Astrocyte (in vitro differentiated cells and primary cell): ENCODE results near the gene RPL18. TPM values are rescaled to one million over a fixed set of nuclear protein-coding genes. Genes with fewer than 3 reads are reported as not detected.
"Not testable (repeated sequence)": the region's sequence is repeated elsewhere in the genome, so short reads cannot be mapped to it uniquely, and the experiment has no call there.

Source experiments
- DNase-seq: peaks from one replicate; pipeline ENCODE4 v3.0.0-alpha.2; 2010; ENCODE audit warnings: low read depth
- FAIRE-seq: peaks from 2 replicates; lab custom pipeline; 2011; peaks lifted over from hg19 to GRCh38; lab: Jason Lieb, UNC
- H2AFZ ChIP-seq: 2 replicates; pipeline ENCODE4 v1.6.0; 2012; ENCODE audit warnings: low read depth, low read length, inconsistent platforms
- H3K27ac ChIP-seq: 2 replicates; pipeline ENCODE4 v1.5.1; 2011; ENCODE audit warnings: low read depth, low read length, inconsistent platforms
- H3K27me3 ChIP-seq: 2 replicates; pipeline ENCODE4 v1.6.0; 2011; ENCODE audit warnings: low read length, inconsistent platforms; ENCODE audit not compliant: insufficient read depth
- H3K36me3 ChIP-seq: 2 replicates; pipeline ENCODE4 v1.5.1; 2011; ENCODE audit warnings: low read length, inconsistent platforms; ENCODE audit not compliant: insufficient read depth
- H3K4me1 ChIP-seq: 2 replicates; pipeline ENCODE4 v1.5.1; 2011; ENCODE audit warnings: low read length, inconsistent platforms; ENCODE audit not compliant: insufficient read depth
- H3K4me2 ChIP-seq: 2 replicates; pipeline ENCODE4 v1.6.0; 2012; ENCODE audit warnings: low read length, inconsistent platforms
- H3K4me3 ChIP-seq: 2 replicates; pipeline ENCODE4 v1.5.1; 2011; ENCODE audit warnings: low read depth, mild to moderate bottlenecking, low read length, inconsistent platforms; ENCODE audit not compliant: insufficient read depth
- H3K79me2 ChIP-seq: 2 replicates; pipeline ENCODE4 v1.6.0; 2012; ENCODE audit warnings: mild to moderate bottlenecking, low read length, inconsistent platforms; ENCODE audit not compliant: insufficient read depth
- H3K9ac ChIP-seq: 2 replicates; pipeline ENCODE4 v1.6.0; 2012; ENCODE audit warnings: mild to moderate bottlenecking, low read length, inconsistent platforms
- H3K9me3 ChIP-seq: 2 replicates; pipeline ENCODE4 v1.5.1; 2012; ENCODE audit warnings: low read depth, mild to moderate bottlenecking, low read length, inconsistent platforms; ENCODE audit not compliant: insufficient read depth
- H4K20me1 ChIP-seq: 2 replicates; pipeline ENCODE4 v1.6.0; 2012; ENCODE audit warnings: low read length, inconsistent platforms; ENCODE audit not compliant: insufficient read depth
- H3K27ac Mint-ChIP-seq: one replicate; pipeline ENCODE4 v1.8.0; 2021; ENCODE audit warnings: mild to moderate bottlenecking, mixed read lengths; ENCODE audit not compliant: unreplicated experiment
- H3K27me3 Mint-ChIP-seq: one replicate; pipeline ENCODE4 v1.8.0; 2021; ENCODE audit warnings: low read depth, mixed read lengths; ENCODE audit not compliant: unreplicated experiment
- H3K36me3 Mint-ChIP-seq: one replicate; pipeline ENCODE4 v1.8.0; 2021; ENCODE audit warnings: low read depth, mixed read lengths; ENCODE audit not compliant: unreplicated experiment
- H3K4me1 Mint-ChIP-seq: one replicate; pipeline ENCODE4 v1.8.0; 2021; ENCODE audit warnings: low read depth, mixed read lengths; ENCODE audit not compliant: unreplicated experiment
- H3K4me3 Mint-ChIP-seq: one replicate; pipeline ENCODE4 v1.8.0; 2021; ENCODE audit warnings: mild to moderate bottlenecking, moderate library complexity, mixed read lengths; ENCODE audit not compliant: unreplicated experiment
- H3K9me3 Mint-ChIP-seq: one replicate; pipeline ENCODE4 v1.8.0; 2021; ENCODE audit warnings: mild to moderate bottlenecking, mixed read lengths; ENCODE audit not compliant: unreplicated experiment
- EZH2 ChIP-seq: IDR thresholded peaks from 2 replicates; pipeline ENCODE4 v1.6.1; 2012; ENCODE audit warnings: mild to moderate bottlenecking, low read length, inconsistent platforms; ENCODE audit not compliant: insufficient read depth
- total RNA-seq: library from RNA; stranded (reverse); gene quantifications from 2 replicates; pipeline ENCODE4 v1.2.1, GENCODE V29; 2021
- TF ChIP-seq, protein P1 (sequence below): IDR thresholded peaks from 2 replicates; pipeline ENCODE4 v1.5.1; 2011; ENCODE audit warnings: low read depth, mild to moderate bottlenecking, inconsistent platforms, low read length, moderate library complexity; ENCODE audit not compliant: insufficient read depth

The RPL18 gene
- total RNA-seq, 1 donor from 2014 or later: 1,102 TPM

- DNase-seq: peak; percentile 31
- no peaks in the 10 kb centered on the region for H3K79me2 ChIP-seq
- no peak for FAIRE-seq
- no peak overlapping the region for H3K9ac ChIP-seq
- Mint-ChIP-seq H3K27ac (peak overlapping the region; percentile 47), H3K27me3 (peaks cover 4% of the 10 kb centered on the region), H3K4me1 (peaks cover 1% of the 10 kb centered on the region), H3K9me3 (no peaks in the 10 kb centered on the region), H3K36me3 (no peaks in the 10 kb centered on the region), H3K4me3 (no peak overlapping the region)
- peaks cover under 1% of the 10 kb centered on the region for H3K4me1 ChIP-seq
- H3K36me3 ChIP-seq: no peaks in the 10 kb centered on the region
- H3K27ac ChIP-seq: no peak overlapping the region
- no peak overlapping the region for H2AFZ ChIP-seq
- H3K9me3 ChIP-seq: no peaks in the 10 kb centered on the region
- no peak overlapping the region for H3K4me2 ChIP-seq
- no peak for TF ChIP-seq EZH2
- TF ChIP-seq, protein P1, sequence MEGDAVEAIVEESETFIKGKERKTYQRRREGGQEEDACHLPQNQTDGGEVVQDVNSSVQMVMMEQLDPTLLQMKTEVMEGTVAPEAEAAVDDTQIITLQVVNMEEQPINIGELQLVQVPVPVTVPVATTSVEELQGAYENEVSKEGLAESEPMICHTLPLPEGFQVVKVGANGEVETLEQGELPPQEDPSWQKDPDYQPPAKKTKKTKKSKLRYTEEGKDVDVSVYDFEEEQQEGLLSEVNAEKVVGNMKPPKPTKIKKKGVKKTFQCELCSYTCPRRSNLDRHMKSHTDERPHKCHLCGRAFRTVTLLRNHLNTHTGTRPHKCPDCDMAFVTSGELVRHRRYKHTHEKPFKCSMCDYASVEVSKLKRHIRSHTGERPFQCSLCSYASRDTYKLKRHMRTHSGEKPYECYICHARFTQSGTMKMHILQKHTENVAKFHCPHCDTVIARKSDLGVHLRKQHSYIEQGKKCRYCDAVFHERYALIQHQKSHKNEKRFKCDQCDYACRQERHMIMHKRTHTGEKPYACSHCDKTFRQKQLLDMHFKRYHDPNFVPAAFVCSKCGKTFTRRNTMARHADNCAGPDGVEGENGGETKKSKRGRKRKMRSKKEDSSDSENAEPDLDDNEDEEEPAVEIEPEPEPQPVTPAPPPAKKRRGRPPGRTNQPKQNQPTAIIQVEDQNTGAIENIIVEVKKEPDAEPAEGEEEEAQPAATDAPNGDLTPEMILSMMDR: no peak
- no peak overlapping the region for H3K4me3 ChIP-seq
- H3K27me3 ChIP-seq: no peaks in the 10 kb centered on the region
- H4K20me1 ChIP-seq: no peaks in the 10 kb centered on the region
Observed at GRCh38 chr19:48578891-48579290, 40.1 kb downstream of the RPL18 start.

GRCh38 chr19:48577908-48578307 is 41.1 kb downstream of the RPL18 start:
- H3K4me3 ChIP-seq, H3K27ac Mint-ChIP-seq, H3K9me3 Mint-ChIP-seq, H3K9me3 ChIP-seq, H3K79me2 ChIP-seq, H4K20me1 ChIP-seq, H3K4me1 Mint-ChIP-seq, H3K27me3 ChIP-seq, H3K27ac ChIP-seq, DNase-seq, H3K4me3 Mint-ChIP-seq, H3K4me2 ChIP-seq, H3K27me3 Mint-ChIP-seq, H3K4me1 ChIP-seq, H3K9ac ChIP-seq, H3K36me3 Mint-ChIP-seq, H2AFZ ChIP-seq, H3K36me3 ChIP-seq, FAIRE-seq: not testable (repeated sequence)

DNA sequence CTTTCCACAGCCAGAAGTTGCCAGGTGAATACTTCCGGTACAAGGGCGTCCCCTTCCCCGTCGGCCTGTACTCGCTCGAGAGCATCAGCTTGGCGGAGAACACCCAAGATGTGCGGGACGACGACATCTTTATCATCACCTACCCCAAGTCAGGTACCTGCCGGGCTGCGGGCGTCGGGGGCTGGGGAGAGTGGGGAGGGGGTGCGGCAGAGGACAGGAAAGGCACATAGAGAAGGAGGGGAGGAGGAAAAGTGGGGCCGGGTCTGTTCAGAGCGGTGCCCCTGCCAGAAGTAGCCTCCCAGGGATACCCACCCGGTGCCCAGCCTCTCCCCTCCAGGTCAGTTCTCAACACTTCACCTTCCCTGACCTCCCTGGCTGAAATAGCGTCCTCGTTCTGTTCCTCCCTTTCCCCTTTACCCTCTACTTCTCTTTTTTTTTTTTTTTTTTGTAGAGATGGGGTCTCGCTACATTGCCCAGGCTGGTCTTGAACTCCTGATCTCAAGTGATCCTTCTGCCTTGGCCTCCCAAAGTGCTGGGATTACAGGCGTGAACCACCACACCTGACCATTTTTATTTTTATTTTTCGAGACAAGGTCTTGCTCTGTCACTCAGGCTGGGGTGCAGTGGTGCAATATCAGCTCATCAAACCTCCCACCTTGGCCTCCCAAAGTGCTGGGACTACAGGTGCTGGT is 42.9 kb downstream of the RPL18 start:
- Histone ChIP-seq H3K79me2 (no peaks in the 10 kb centered on the region), H4K20me1 (no peaks in the 10 kb centered on the region), H3K9me3 (no peaks in the 10 kb centered on the region), H3K4me3 (no peak overlapping the region), H3K4me2 (no peak overlapping the region), H3K27me3 (no peaks in the 10 kb centered on the region), H3K4me1 (no peaks in the 10 kb centered on the region), H3K36me3 (no peaks in the 10 kb centered on the region), H3K9ac (no peak overlapping the region), H3K27ac (no peak overlapping the region), H2AFZ (no peak overlapping the region)
- H3K4me1 Mint-ChIP-seq: peaks cover 1% of the 10 kb centered on the region
- no peaks in the 10 kb centered on the region for H3K9me3 Mint-ChIP-seq
- peaks cover 3% of the 10 kb centered on the region for H3K27me3 Mint-ChIP-seq
- TF ChIP-seq, protein P1: no peak
- no peak for TF ChIP-seq EZH2
- DNase-seq: no peak
- no peak overlapping the region for H3K4me3 Mint-ChIP-seq
- no peak for FAIRE-seq
- H3K27ac Mint-ChIP-seq: no peak overlapping the region
- no peaks in the 10 kb centered on the region for H3K36me3 Mint-ChIP-seq
